NCI-H2029 treated with DMSO at 0.1 percent for 48 hours (cell line): ENCODE results near the gene MYO5C.
A peak's percentile ranks its signal among the peaks of the same experiment; 100 is the strongest.
"Not testable (repeated sequence)": the region's sequence is repeated elsewhere in the genome, so short reads cannot be mapped to it uniquely, and the experiment has no call there.

Experiments used
- DNase-seq: peaks from one replicate; lab custom pipeline; 2025; lab: John Stamatoyannopoulos, UW

MYO5C gene

DNA sequence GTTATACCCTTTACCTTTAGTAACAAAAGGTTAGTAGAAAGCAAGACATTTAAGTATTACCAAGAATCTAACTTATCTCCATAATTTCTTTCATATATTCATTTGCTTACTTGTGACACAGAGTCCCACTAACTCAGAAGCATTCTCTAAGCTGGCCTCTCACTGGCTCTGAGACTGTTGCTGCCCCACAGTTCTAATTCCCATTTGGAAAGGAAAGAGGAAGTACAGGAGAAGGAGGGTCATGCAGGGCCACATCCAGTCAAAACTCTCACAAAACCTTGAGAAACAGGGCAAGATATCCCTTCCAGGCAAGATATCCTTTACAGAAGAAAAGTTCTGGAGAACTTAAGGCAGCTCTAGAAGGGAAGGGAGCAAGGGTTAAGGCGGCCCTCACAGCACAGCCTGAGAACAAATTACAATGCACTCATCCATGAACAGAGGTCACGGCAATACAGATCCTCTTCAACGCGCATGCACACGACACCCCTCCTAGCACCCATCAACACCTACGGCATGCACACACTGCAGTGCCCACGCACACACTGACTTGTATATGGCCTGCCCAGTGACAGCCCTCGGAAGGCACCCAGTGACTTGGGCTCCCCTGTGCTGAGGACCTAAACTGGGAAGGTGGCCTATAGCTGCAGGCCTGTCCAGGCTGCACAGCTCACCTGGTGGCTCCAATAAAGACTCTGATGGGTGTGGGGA is 13.0 kb upstream of the MYO5C start:
- no peak for DNase-seq

- DNase-seq: no peak
These were observed 12.2 kb upstream of the MYO5C start for GRCh38 chr15:52307847-52308246.

- DNase-seq: no peak
These were observed 10.7 kb upstream of the MYO5C start for GRCh38 chr15:52306270-52306669.

GRCh38 chr15:52303093-52303772 is 7.6 kb upstream of the MYO5C start:
- no peak for DNase-seq

DNA sequence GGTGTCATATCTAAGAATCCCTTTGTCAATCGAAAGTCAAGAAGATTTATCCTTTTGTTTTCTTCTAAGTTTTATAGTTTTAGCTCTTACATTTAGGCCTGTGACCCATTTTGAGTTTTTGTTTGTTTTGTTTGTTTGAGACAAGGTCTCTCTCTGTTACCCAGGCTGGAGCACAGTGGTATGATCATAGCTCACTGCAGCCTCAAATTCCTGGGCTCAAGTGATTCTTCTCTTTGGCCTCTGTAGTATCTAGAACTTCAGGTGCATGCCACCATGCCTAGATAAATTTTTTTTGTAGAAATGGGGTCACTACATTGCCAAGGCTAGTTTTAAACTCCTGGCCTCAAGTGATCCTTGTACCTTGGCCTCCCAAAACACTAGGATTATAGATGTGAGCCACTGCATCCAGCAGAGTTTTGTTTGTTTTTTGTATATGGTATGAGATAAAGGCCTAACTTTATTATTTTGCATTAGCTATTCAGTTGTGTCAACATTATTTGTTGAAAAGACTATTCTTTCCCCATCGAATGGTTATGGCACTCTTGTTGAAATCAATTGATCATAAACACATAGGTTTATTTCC is 5.8 kb upstream of the MYO5C start:
- no peak for DNase-seq

DNA sequence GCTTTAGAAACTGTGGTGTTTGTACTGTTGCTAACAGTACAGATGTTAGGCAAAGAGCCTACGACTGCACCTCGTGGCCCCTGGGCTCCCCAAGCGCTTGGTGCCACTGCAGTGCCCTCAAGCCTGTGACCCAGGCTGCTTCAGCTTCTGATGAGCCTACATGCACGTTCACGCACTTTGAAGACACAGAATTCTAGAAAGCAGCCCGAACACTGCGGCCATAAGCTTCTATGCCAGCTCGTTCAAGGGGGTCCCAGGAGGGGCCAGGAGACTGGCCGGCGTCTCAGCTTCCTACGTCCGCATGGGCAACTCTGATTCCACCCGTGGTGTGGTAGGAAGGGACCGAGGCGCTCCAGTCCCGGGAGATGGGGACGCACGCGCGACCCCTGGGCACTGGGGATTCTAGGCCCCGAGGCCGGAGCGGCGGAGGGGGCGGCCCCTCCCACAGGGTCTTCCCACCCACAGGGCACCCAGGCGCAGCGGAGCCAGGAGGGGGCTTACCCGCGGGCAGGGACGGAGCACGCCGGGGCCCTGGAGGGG is 653 bp downstream of the MYO5C start:
- no peak for DNase-seq

DNA sequence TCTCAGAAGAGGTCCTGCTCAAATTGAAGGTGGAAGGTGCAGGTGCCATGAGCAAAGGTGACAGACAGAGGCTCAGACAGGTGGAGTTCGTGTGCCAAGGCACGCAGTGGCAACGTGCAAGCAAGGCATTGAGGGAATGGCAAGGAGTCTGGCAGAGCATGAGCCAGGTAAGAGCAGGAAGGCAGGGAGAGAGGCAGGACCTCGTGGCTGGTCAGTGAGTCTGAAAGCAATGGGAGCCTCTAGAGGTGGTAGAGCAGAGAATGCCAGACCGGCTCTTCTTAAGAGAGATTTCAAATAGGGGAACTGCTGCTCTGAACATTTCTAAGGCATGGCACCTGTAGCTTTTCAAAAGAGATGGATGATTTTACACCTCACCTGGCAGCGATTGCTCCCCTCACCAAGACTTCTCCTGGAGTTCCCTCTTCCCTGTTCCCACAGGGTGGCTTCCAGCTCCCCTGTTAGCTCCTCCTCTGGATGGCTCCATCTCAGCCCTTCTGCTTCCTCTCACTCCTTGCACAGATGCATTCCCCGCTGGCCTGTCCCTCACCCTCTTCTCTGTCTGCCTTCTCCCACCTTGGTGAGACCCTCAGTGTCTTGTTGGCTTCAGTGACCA is 2.7 kb downstream of the MYO5C start:
- no peak for DNase-seq

DNA sequence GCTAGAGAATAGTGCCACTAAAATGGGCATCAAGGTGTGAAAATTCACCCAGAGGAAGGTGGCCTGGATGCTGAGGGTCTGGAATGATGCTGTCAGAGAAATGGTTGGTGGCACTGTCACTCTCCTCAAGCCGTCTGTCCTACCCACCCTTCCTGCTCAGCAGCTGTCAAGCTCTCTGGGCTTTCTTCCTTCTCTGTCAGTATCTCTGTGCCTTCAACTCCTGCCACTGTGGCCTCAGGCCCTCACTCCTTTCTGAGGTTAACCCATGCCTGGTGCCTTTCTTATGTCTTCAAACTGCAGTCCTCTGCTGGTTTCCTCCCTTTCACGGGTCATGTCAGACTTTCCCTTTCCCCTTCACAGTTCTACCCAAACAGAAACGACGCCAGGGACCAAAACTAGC is 4.4 kb downstream of the MYO5C start:
- no peak for DNase-seq

- DNase-seq: no peak
These were observed 4.8 kb downstream of the MYO5C start for GRCh38 chr15:52290800-52291199.

GRCh38 chr15:52290329-52290728 is 5.3 kb downstream of the MYO5C start:
- no peak for DNase-seq

GRCh38 chr15:52289629-52290081 is 5.9 kb downstream of the MYO5C start:
- no peak for DNase-seq

DNA sequence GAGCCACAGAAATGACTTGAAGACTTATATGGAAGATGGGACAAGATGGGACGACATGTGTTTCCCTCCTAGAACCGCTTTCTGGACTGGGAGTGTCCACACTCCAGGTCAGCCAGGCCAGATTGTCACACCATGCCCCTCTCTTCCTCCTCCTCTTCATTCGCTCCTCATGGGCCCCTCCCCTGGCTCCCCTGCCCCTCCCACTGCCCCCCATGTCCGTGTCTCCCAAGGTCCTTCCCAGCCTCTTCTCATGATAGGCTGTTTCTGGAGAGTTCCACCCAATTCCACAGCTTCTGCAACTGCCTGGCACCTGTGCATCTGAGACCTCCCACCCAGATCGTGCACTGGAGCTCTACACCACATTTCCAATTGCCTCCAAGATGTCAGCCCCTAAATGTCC is 6.6 kb downstream of the MYO5C start:
- no peak for DNase-seq

GRCh38 chr15:52288051-52288942 is 7.3 kb downstream of the MYO5C start:
- peak; percentile 32 for DNase-seq

DNA sequence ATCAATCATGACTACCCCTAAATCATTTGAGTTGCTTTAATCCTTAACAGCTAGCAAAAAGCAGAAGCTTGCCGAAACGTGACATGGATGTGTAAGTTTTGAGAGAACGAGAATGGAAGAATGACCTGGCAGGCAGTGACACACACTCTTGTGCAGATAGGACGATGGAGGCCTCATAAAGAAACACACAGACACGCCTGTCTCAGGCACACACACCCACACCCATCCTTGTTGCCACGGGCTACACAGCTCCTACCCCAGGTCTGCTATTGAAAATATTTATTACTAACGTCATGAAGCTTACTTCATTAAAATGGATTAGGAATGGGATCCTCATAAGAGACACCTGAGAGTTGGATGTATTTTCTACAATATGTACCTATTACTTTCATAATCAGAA is 8.5 kb downstream of the MYO5C start:
- no peak for DNase-seq

GRCh38 chr15:52285941-52286340 is 9.7 kb downstream of the MYO5C start:
- DNase-seq: not testable (repeated sequence)

DNA sequence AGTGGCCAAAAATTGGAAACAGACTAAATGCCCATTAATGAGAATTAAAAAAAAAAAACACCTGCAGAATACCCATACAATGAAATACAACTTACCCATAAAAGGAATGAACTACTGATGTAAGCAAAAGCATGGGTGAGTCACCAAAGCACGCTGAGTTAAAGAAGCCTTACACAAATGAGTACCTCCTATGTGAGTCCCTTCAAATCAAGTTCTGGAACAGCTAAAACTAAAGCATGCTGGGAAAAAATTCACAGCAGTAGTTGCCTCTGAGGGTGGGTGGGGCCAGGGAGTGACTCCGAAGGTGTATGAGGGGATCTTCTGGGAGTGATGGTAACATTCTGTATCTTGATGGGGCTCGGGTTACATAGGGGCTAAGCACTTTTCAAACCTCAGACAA is 11.4 kb downstream of the MYO5C start:
- DNase-seq: no peak

DNA sequence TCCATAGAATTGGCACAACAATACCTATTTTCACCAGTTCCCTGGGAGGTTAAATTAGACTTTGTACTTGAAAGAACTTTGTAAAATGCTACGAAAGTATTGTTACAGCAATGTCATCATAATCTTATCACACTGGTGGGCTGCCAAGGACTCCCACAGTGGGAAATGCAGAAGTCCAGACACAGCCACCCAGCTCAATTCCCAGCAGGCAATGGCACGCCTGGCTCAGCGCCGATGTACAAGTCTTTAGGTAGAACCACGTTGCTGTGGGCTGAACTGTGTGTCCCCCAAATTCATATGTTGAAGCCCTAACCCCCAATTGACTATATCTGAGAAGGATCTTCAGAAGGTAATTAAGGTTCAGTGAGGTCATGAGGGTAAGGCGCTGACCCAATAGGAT is 12.3 kb downstream of the MYO5C start:
- DNase-seq: no peak

GRCh38 chr15:52282418-52282817 is 13.2 kb downstream of the MYO5C start:
- no peak for DNase-seq

- no peak for DNase-seq
These were observed 14.2 kb downstream of the MYO5C start for GRCh38 chr15:52281085-52282035.

- DNase-seq: no peak
These were observed 15.1 kb downstream of the MYO5C start for GRCh38 chr15:52280326-52281084.
